CD4-positive, CD25-positive, alpha-beta regulatory T cell (primary cell): ENCODE measurements around the gene ARHGAP4. TPM values are rescaled to one million over a fixed set of nuclear protein-coding genes. Genes with fewer than 3 reads are reported as not detected.

ENCODE experiments used
- ATAC-seq, 2 donors: fragments of 150-1000 bp; cut with Tn5 transposase; one replicate each; pipeline ENCODE4 v1.10.0; 2021; ENCODE audit warnings: low read depth in 2 of 2, moderate number of reproducible peaks in 2 of 2, moderate library complexity in 1 of 2
- DNase-seq, 3 donors: peaks; one replicate each; pipeline versions ENCODE4 v3.0.0 to v3.0.0-alpha.2; 2012 to 2022; ENCODE audit warnings: mixed read lengths in 1 of 3
- H3K27ac ChIP-seq: one replicate; pipeline ENCODE4 v1.7.0; 2013; ENCODE audit warnings: mild to moderate bottlenecking, low read length; ENCODE audit not compliant: insufficient read depth, poor library complexity, severe bottlenecking
- H3K27me3 ChIP-seq: one replicate; pipeline ENCODE4 v1.7.0; 2013; ENCODE audit warnings: low read length; ENCODE audit not compliant: control insufficient read depth, insufficient read depth
- H3K36me3 ChIP-seq: one replicate; pipeline ENCODE4 v1.7.0; 2013; ENCODE audit warnings: mild to moderate bottlenecking, low read length, moderate library complexity; ENCODE audit not compliant: control insufficient read depth, insufficient read depth
- H3K4me1 ChIP-seq: 2 replicates; pipeline ENCODE4 v1.7.0; 2013; ENCODE audit warnings: mild to moderate bottlenecking, low read length; ENCODE audit not compliant: insufficient read depth, control insufficient read depth, poor library complexity, severe bottlenecking
- H3K4me3 ChIP-seq: one replicate; pipeline ENCODE4 v1.7.0; 2013; ENCODE audit warnings: low read depth, mild to moderate bottlenecking, low read length, moderate library complexity
- H3K9me3 ChIP-seq, 2 experiments: 1 replicate in 1 of 2; 2 replicates in 1 of 2; pipeline ENCODE4 v1.7.0; 2013; ENCODE audit warnings: low read length in 2 of 2, mild to moderate bottlenecking in 1 of 2, moderate library complexity in 1 of 2; ENCODE audit not compliant: control insufficient read depth in 2 of 2
- H3K27ac Mint-ChIP-seq, 3 donors: one replicate each; pipeline ENCODE4 v1.8.0; 2020 to 2022; ENCODE audit warnings: mild to moderate bottlenecking in 3 of 3, mixed read lengths in 3 of 3, moderate library complexity in 2 of 3
- H3K27me3 Mint-ChIP-seq: one replicate; pipeline ENCODE4 v1.8.0; 2022; ENCODE audit warnings: mild to moderate bottlenecking, mixed read lengths
- H3K36me3 Mint-ChIP-seq: one replicate; pipeline ENCODE4 v1.8.0; 2020; ENCODE audit warnings: mixed read lengths
- H3K4me1 Mint-ChIP-seq, 4 donors: one replicate each; pipeline ENCODE4 v1.8.0; 2020 to 2022; ENCODE audit warnings: mixed read lengths in 4 of 4, mild to moderate bottlenecking in 1 of 4
- H3K4me3 Mint-ChIP-seq, 4 donors: one replicate each; pipeline ENCODE4 v1.8.0; 2020 to 2022; ENCODE audit warnings: mild to moderate bottlenecking in 4 of 4, mixed read lengths in 4 of 4, moderate library complexity in 3 of 4
- H3K9me3 Mint-ChIP-seq, 7 donors: one replicate each; pipeline ENCODE4 v1.8.0; 2020 to 2022; ENCODE audit warnings: mixed read lengths in 7 of 7, mild to moderate bottlenecking in 3 of 7, moderate library complexity in 2 of 7
- polyA plus RNA-seq, 4 donors: library from polyadenylated mRNA; unstranded; fragments of 300-500 nt; fragmentation: Illumina TruSeq; gene quantifications; one replicate each; pipeline ENCODE4 v1.2.3, GENCODE V29; 2021
- total RNA-seq: library from RNA; stranded (reverse); gene quantifications from one replicate; pipeline ENCODE4 v1.2.3, GENCODE V29; 2022

Gene ARHGAP4
- total and polyA plus RNA-seq, 5 donors from 2014 or later, result 73.5 to 459 (median 81.2) TPM

- Histone ChIP-seq H3K27me3 (peaks cover 8% of the 10 kb centered on the region), H3K27ac (no peak overlapping the region), H3K9me3 (no peaks in the 10 kb centered on the region), H3K4me1 (peaks cover 15% of the 10 kb centered on the region), H3K36me3 (no peaks in the 10 kb centered on the region), H3K4me3 (no peak overlapping the region)
- Mint-ChIP-seq H3K27me3 (peaks cover 34% of the 10 kb centered on the region), H3K4me3 (no peak overlapping the region), H3K27ac (no peak overlapping the region), H3K4me1 (peaks cover 0 to 16% (median 0%) of the 10 kb centered on the region in 4 donors), H3K36me3 (no peaks in the 10 kb centered on the region), H3K9me3 (no peaks in the 10 kb centered on the region)
- no peak for DNase-seq
- no peak for ATAC-seq
Measured at GRCh38 chrX:153883163-153883843, 42.8 kb downstream of the ARHGAP4 start.

GRCh38 chrX:153882557-153882956 is 43.5 kb downstream of the ARHGAP4 start:
- H3K4me1 ChIP-seq, result peaks cover 19% of the 10 kb centered on the region
- no peak overlapping the region for H3K4me3 Mint-ChIP-seq
- peaks cover 29% of the 10 kb centered on the region for H3K27me3 Mint-ChIP-seq
- H3K4me3 ChIP-seq, result no peak overlapping the region
- peaks cover 1% of the 10 kb centered on the region for H3K27me3 ChIP-seq
- no peak overlapping the region for H3K27ac Mint-ChIP-seq
- no peaks in the 10 kb centered on the region for H3K9me3 Mint-ChIP-seq
- DNase-seq, result no peak
- H3K27ac ChIP-seq, result no peak overlapping the region
- no peaks in the 10 kb centered on the region for H3K36me3 ChIP-seq
- peaks cover 0 to 24% (median 0%) of the 10 kb centered on the region in 4 donors for H3K4me1 Mint-ChIP-seq
- ATAC-seq, result no peak
- H3K9me3 ChIP-seq, result no peaks in the 10 kb centered on the region
- H3K36me3 Mint-ChIP-seq, result no peaks in the 10 kb centered on the region

GRCh38 chrX:153882086-153882498 is 44.0 kb downstream of the ARHGAP4 start:
- H3K27ac ChIP-seq, result no peak overlapping the region
- H3K27me3 Mint-ChIP-seq, result peaks cover 25% of the 10 kb centered on the region
- H3K9me3 Mint-ChIP-seq, result no peaks in the 10 kb centered on the region
- ATAC-seq (no peak), DNase-seq (no peak)
- peaks cover 19% of the 10 kb centered on the region for H3K4me1 ChIP-seq
- H3K27ac Mint-ChIP-seq, result no peak overlapping the region
- H3K36me3 Mint-ChIP-seq, result no peaks in the 10 kb centered on the region
- H3K4me1 Mint-ChIP-seq, result peaks cover 0 to 26% (median 0%) of the 10 kb centered on the region in 4 donors
- no peaks in the 10 kb centered on the region for H3K9me3 ChIP-seq
- H3K4me3 Mint-ChIP-seq, result no peak overlapping the region
- H3K36me3 ChIP-seq, result no peaks in the 10 kb centered on the region
- no peaks in the 10 kb centered on the region for H3K27me3 ChIP-seq
- H3K4me3 ChIP-seq, result no peak overlapping the region

GRCh38 chrX:153881281-153881680 is 44.8 kb downstream of the ARHGAP4 start:
- no peaks in the 10 kb centered on the region for H3K9me3 ChIP-seq
- H3K36me3 Mint-ChIP-seq, result no peaks in the 10 kb centered on the region
- H3K27ac ChIP-seq, result no peak overlapping the region
- H3K36me3 ChIP-seq, result no peaks in the 10 kb centered on the region
- no peak for ATAC-seq
- no peak overlapping the region for H3K27ac Mint-ChIP-seq
- no peak overlapping the region for H3K4me3 ChIP-seq
- H3K4me1 ChIP-seq, result peaks cover 19% of the 10 kb centered on the region
- H3K4me1 Mint-ChIP-seq, result peaks cover 0 to 28% (median 0%) of the 10 kb centered on the region in 4 donors
- H3K4me3 Mint-ChIP-seq, result no peak overlapping the region
- H3K27me3 ChIP-seq, result no peaks in the 10 kb centered on the region
- no peaks in the 10 kb centered on the region for H3K9me3 Mint-ChIP-seq
- H3K27me3 Mint-ChIP-seq, result peaks cover 21% of the 10 kb centered on the region
- no peak for DNase-seq

- H3K4me1 ChIP-seq, result peaks cover 16% of the 10 kb centered on the region
- ATAC-seq (no peak), DNase-seq (no peak)
- H3K27me3 Mint-ChIP-seq, result peaks cover 23% of the 10 kb centered on the region
- no peaks in the 10 kb centered on the region for H3K9me3 ChIP-seq
- no peak overlapping the region for H3K27ac ChIP-seq
- no peak overlapping the region for H3K27ac Mint-ChIP-seq
- no peak overlapping the region for H3K4me3 ChIP-seq
- peaks cover 0 to 29% (median 0%) of the 10 kb centered on the region in 4 donors for H3K4me1 Mint-ChIP-seq
- H3K9me3 Mint-ChIP-seq, result no peaks in the 10 kb centered on the region
- H3K36me3 ChIP-seq, result no peaks in the 10 kb centered on the region
- no peaks in the 10 kb centered on the region for H3K27me3 ChIP-seq
- H3K4me3 Mint-ChIP-seq, result no peak overlapping the region
- no peaks in the 10 kb centered on the region for H3K36me3 Mint-ChIP-seq
Measured at GRCh38 chrX:153880440-153880815, 45.6 kb downstream of the ARHGAP4 start.

- Mint-ChIP-seq H3K27me3 (peaks cover 28% of the 10 kb centered on the region), H3K4me1 (peaks cover 0 to 26% (median under 1%) of the 10 kb centered on the region in 4 donors), H3K36me3 (no peaks in the 10 kb centered on the region), H3K9me3 (peaks cover 0 to 2% (median 0%) of the 10 kb centered on the region in 7 donors), H3K4me3 (no peak overlapping the region), H3K27ac (no peak overlapping the region)
- ATAC-seq, result no peak
- Histone ChIP-seq H3K27me3 (no peaks in the 10 kb centered on the region), H3K9me3 (no peaks in the 10 kb centered on the region), H3K27ac (no peak overlapping the region), H3K4me1 (peaks cover 11% of the 10 kb centered on the region), H3K4me3 (no peak overlapping the region), H3K36me3 (no peaks in the 10 kb centered on the region)
- no peak for DNase-seq
Measured at GRCh38 chrX:153879741-153880439, 46.2 kb downstream of the ARHGAP4 start.

- Histone ChIP-seq H3K36me3 (no peaks in the 10 kb centered on the region), H3K9me3 (no peaks in the 10 kb centered on the region), H3K27ac (no peak overlapping the region), H3K4me1 (peaks cover 10% of the 10 kb centered on the region), H3K4me3 (no peak overlapping the region), H3K27me3 (no peaks in the 10 kb centered on the region)
- DNase-seq (no peak), ATAC-seq (no peak)
- Mint-ChIP-seq H3K27me3 (peaks cover 23% of the 10 kb centered on the region), H3K9me3 (peaks cover 0 to 6% (median 0%) of the 10 kb centered on the region in 7 donors), H3K27ac (no peak overlapping the region), H3K4me3 (peak overlapping the region in 1 of 4 donors; percentile 21), H3K4me1 (peaks cover 0 to 27% (median 1%) of the 10 kb centered on the region in 4 donors), H3K36me3 (no peaks in the 10 kb centered on the region)
Measured at GRCh38 chrX:153878969-153879653, 47.0 kb downstream of the ARHGAP4 start.
